Mammary epithelial cell (primary cell): Measurements from ENCODE around the gene SPIN2B.
"Not testable (repeated sequence)": the region's sequence is repeated elsewhere in the genome, so short reads cannot be mapped to it uniquely, and the experiment has no call there.

Experiments used
- EZH2 ChIP-seq: IDR thresholded peaks from 2 replicates; pipeline ENCODE4 v1.6.1; 2012; ENCODE audit warnings: low read length, inconsistent platforms, borderline replicate concordance
- TF ChIP-seq, protein P1 (sequence below), 2 donors: IDR thresholded peaks in 1 of 2; conservative IDR thresholded peaks in 1 of 2; 2 replicates each; pipeline ENCODE4 v1.5.1; 2011 to 2012; ENCODE audit warnings: inconsistent platforms in 2 of 2, low read length in 2 of 2, mild to moderate bottlenecking in 2 of 2, control low read depth in 1 of 2, low read depth in 1 of 2; ENCODE audit not compliant: insufficient read depth in 1 of 2; ENCODE audit errors: extremely low read depth in 1 of 2

- TF ChIP-seq, protein P1, sequence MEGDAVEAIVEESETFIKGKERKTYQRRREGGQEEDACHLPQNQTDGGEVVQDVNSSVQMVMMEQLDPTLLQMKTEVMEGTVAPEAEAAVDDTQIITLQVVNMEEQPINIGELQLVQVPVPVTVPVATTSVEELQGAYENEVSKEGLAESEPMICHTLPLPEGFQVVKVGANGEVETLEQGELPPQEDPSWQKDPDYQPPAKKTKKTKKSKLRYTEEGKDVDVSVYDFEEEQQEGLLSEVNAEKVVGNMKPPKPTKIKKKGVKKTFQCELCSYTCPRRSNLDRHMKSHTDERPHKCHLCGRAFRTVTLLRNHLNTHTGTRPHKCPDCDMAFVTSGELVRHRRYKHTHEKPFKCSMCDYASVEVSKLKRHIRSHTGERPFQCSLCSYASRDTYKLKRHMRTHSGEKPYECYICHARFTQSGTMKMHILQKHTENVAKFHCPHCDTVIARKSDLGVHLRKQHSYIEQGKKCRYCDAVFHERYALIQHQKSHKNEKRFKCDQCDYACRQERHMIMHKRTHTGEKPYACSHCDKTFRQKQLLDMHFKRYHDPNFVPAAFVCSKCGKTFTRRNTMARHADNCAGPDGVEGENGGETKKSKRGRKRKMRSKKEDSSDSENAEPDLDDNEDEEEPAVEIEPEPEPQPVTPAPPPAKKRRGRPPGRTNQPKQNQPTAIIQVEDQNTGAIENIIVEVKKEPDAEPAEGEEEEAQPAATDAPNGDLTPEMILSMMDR (conservative IDR thresholded peaks at IDR 0.05 in 1 of 2, IDR thresholded peaks at IDR 0.05 in 1 of 2; ENCODE audit: extremely low read depth in 1 of 2, insufficient read depth in 1 of 2, low read depth in 1 of 2, low read length in 2 of 2): not testable (repeated sequence)
- TF ChIP-seq EZH2: not testable (repeated sequence)
Observed at GRCh38 chrX:57133284-57133683, 11.9 kb upstream of the SPIN2B start.
